Natural killer cell (primary cell): ENCODE results near the gene PANK2. TPM values are rescaled to one million over a fixed set of nuclear protein-coding genes. Genes with fewer than 3 reads are reported as not detected.

Experiments used
- ATAC-seq, 3 donors: fragments of 150-1000 bp in 2 of 3; fragments of 200-7000 bp in 1 of 3; cut with Tn5 transposase; 1 replicate in 1 of 3; 2 replicates in 2 of 3; pipeline ENCODE4 v1.10.0; 2021; ENCODE audit warnings: mild to moderate bottlenecking in 2 of 3, moderate library complexity in 2 of 3
- DNase-seq, 2 donors: peaks; one replicate each; pipeline versions ENCODE4 v3.0.0 to v3.0.0-alpha.2; 2013 to 2021; ENCODE audit warnings: mixed read lengths in 1 of 2
- H3K27ac ChIP-seq: one replicate; pipeline ENCODE4 v1.5.1; 2013; ENCODE audit warnings: mild to moderate bottlenecking, low read length
- H3K27me3 ChIP-seq: one replicate; pipeline ENCODE4 v1.6.1; 2013; ENCODE audit warnings: low read length; ENCODE audit not compliant: control insufficient read depth, insufficient read depth
- H3K36me3 ChIP-seq: one replicate; pipeline ENCODE4 v1.6.1; 2013; ENCODE audit warnings: low read length; ENCODE audit not compliant: control insufficient read depth, insufficient read depth
- H3K4me1 ChIP-seq: one replicate; pipeline ENCODE4 v1.6.1; 2013; ENCODE audit warnings: low read length; ENCODE audit not compliant: control insufficient read depth, insufficient read depth
- H3K4me3 ChIP-seq: one replicate; pipeline ENCODE4 v1.5.1; 2013; ENCODE audit warnings: low read length
- H3K9me3 ChIP-seq: one replicate; pipeline ENCODE4 v1.6.1; 2013; ENCODE audit warnings: low read length; ENCODE audit not compliant: control insufficient read depth, insufficient read depth
- H3K27ac Mint-ChIP-seq, 2 donors: one replicate each; pipeline ENCODE4 v1.8.0; 2022; ENCODE audit warnings: mild to moderate bottlenecking in 2 of 2, mixed read lengths in 2 of 2, moderate library complexity in 1 of 2
- H3K27me3 Mint-ChIP-seq, 2 donors: one replicate each; pipeline ENCODE4 v1.8.0; 2022; ENCODE audit warnings: low read depth in 2 of 2, mixed read lengths in 2 of 2
- H3K36me3 Mint-ChIP-seq: one replicate; pipeline ENCODE4 v1.8.0; 2022; ENCODE audit warnings: mixed read lengths
- H3K4me1 Mint-ChIP-seq, 2 donors: one replicate each; pipeline ENCODE4 v1.8.0; 2022; ENCODE audit warnings: mixed read lengths in 2 of 2
- H3K4me3 Mint-ChIP-seq: one replicate; pipeline ENCODE4 v1.8.0; 2022; ENCODE audit warnings: mild to moderate bottlenecking, moderate library complexity, mixed read lengths
- H3K9me3 Mint-ChIP-seq, 2 donors: one replicate each; pipeline ENCODE4 v1.8.0; 2022; ENCODE audit warnings: mixed read lengths in 2 of 2
- CTCF ChIP-seq: fragments of 200-600 bp; IDR thresholded peaks from one replicate; pipeline ENCODE4 v1.8.0; 2022; ENCODE audit warnings: antibody characterized with exemption
- WGBS: methylation state at CpG from one replicate; pipeline ENCODE4 v1.1.7; 2013; ENCODE audit warnings: missing lambda C conversion rate; ENCODE audit not compliant: insufficient coverage; 5-methylcytosine and 5-hydroxymethylcytosine counted together
- intact Hi-C: fragments of 100-400 bp; cut with micrococcal nuclease; formaldehyde crosslinking; loops from one replicate; pipeline ENCODE4 v1.14.2; 2022
- total RNA-seq, 4 donors: library from RNA; stranded (reverse); fragments of 120-200 nt in 1 of 4; gene quantifications; one replicate each; pipeline versions ENCODE4 v1.2.3 to v1.2.4, GENCODE V29; 2013 to 2022

The PANK2 gene
- total RNA-seq, 3 donors from 2014 or later (not counting 1 experiment from before 2014, with no cell fraction given) = 50.5 to 74.3 (median 61.3) TPM

GRCh38 chr20:3973705-3974104, 84.5 kb downstream of the PANK2 start:
- H3K4me3 Mint-ChIP-seq = no peak overlapping the region
- WGBS = no CpG with 5 or more reads among the region's 2 CpGs
- no peaks in the 10 kb centered on the region for H3K9me3 Mint-ChIP-seq
- Histone ChIP-seq H3K9me3 (no peaks in the 10 kb centered on the region), H3K4me1 (no peaks in the 10 kb centered on the region), H3K36me3 (no peaks in the 10 kb centered on the region), H3K4me3 (no peak overlapping the region), H3K27me3 (no peaks in the 10 kb centered on the region), H3K27ac (no peak overlapping the region)
- DNase-seq = no peak
- H3K36me3 Mint-ChIP-seq = no peaks in the 10 kb centered on the region
- H3K27me3 Mint-ChIP-seq = no peaks in the 10 kb centered on the region
- no peak for ATAC-seq
- intact Hi-C loops = no loop called here
- TF ChIP-seq CTCF = no peak
- no peak overlapping the region for H3K27ac Mint-ChIP-seq
- H3K4me1 Mint-ChIP-seq = peaks cover 0 to 5% of the 10 kb centered on the region in 2 donors

DNA sequence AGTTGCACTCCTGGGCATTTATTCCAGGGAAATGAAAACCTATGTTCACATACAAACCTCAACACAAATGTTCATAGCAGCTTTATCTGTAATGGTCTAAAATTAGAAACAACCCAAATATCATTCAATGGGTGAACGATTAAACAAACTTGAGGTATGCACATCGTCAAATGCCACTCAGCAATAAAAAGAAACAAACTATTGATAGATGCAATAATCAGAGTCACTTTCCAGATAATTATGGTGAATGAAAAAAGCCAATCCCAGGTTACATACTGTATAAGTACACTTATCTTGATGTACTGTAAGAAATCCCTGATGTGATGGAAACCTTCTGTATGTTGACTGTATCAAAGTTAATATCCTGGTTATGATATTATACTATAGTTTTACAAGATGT, 87.3 kb downstream of the PANK2 start:
- Histone ChIP-seq H3K27ac (no peak overlapping the region), H3K9me3 (no peaks in the 10 kb centered on the region), H3K27me3 (no peaks in the 10 kb centered on the region), H3K36me3 (no peaks in the 10 kb centered on the region), H3K4me1 (peaks cover 10% of the 10 kb centered on the region), H3K4me3 (no peak overlapping the region)
- H3K4me3 Mint-ChIP-seq = no peak overlapping the region
- TF ChIP-seq CTCF = no peak
- peaks cover 14 to 18% of the 10 kb centered on the region in 2 donors for H3K4me1 Mint-ChIP-seq
- WGBS = 67% methylated on average over 1 of the region's 2 CpGs
- no peaks in the 10 kb centered on the region for H3K27me3 Mint-ChIP-seq
- intact Hi-C loops = no loop called here
- no peak for DNase-seq
- H3K27ac Mint-ChIP-seq = no peak overlapping the region
- H3K9me3 Mint-ChIP-seq = no peaks in the 10 kb centered on the region
- ATAC-seq = no peak
- no peaks in the 10 kb centered on the region for H3K36me3 Mint-ChIP-seq

Other genes starting within 250 kb of the PANK2 start
- gene GFRA4, start 226.0 kb upstream of the PANK2 start, total RNA-seq = not detected
- gene ADAM33, start 207.4 kb upstream of the PANK2 start, total RNA-seq = not detected
- under 1 TPM; 0.09 to 0.36 (median 0.30) TPM for gene SIGLEC1, start 176.8 kb upstream of the PANK2 start, total RNA-seq
- gene HSPA12B, start 156.7 kb upstream of the PANK2 start, total RNA-seq = not detected
- 10 to 100 TPM; 10.1 to 13.5 (median 12.3) TPM for gene ADISSP, start 121.6 kb upstream of the PANK2 start, total RNA-seq
- under 1 TPM in 1 of 3 donors, not detected in 2; 0.23 TPM for gene SPEF1, start 107.9 kb upstream of the PANK2 start, total RNA-seq
- 10 to 100 TPM; 46.7 to 62.6 (median 55.4) TPM for gene CENPB, start 102.6 kb upstream of the PANK2 start, total RNA-seq
- gene CDC25B, start 93.1 kb upstream of the PANK2 start, total RNA-seq = 100 to 1,000 TPM; 123 to 147 (median 143) TPM
- gene AP5S1, start 68.8 kb upstream of the PANK2 start, total RNA-seq = 10 to 100 TPM in 2 of 3 donors, 1 to 10 TPM in 1; 7.9 to 12.3 (median 12.1) TPM
- 10 to 100 TPM; 23.1 to 30.8 (median 26.4) TPM for gene MAVS, start 42.6 kb upstream of the PANK2 start, total RNA-seq
- 10 to 100 TPM in 1 of 3 donors, 1 to 10 TPM in 2; 7.1 to 15.3 (median 7.8) TPM for gene RNF24, start 126.2 kb downstream of the PANK2 start, total RNA-seq